Stimulated activated CD8-positive, alpha-beta memory T cell treated with anti-CD3 and anti-CD28 coated beads, Interleukin-15, amount 100 ng/mL, for 4 hours (primary cell): ENCODE data around the gene EFCAB6.

Source experiments
- DNase-seq, 2 donors: peaks; one replicate each; pipeline ENCODE4 v3.0.0-alpha.2; 2020; ENCODE audit warnings: low read depth in 2 of 2

EFCAB6 gene

GRCh38 chr22:43750751-43751150 lies 61.4 kb downstream of the EFCAB6 start:
- DNase-seq = no peak

- no peak for DNase-seq
These were observed 62.6 kb downstream of the EFCAB6 start for GRCh38 chr22:43749473-43749872.

DNA sequence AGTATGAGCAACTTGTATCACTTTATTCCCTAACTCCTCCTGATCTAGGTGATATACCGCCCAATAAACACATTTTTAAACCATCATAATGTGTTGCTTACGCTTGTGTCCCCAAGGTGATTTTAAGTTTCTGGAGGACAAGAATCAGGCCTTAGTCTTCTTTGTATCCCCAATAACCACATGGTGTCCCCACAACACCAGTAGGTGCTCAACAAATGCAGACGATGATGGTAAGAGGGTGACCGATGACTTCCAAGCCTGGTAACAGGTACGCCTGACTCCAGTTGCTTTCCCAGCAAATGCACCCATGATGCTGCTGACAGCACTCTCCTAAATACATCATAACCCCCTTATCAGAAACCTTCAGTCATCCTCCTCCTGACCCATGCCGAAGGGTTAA lies 64.2 kb downstream of the EFCAB6 start:
- no peak for DNase-seq

GRCh38 chr22:43747058-43747457 lies 65.0 kb downstream of the EFCAB6 start:
- DNase-seq = no peak

GRCh38 chr22:43745783-43746356 lies 66.2 kb downstream of the EFCAB6 start:
- DNase-seq = no peak

- no peak for DNase-seq
These were observed 66.7 kb downstream of the EFCAB6 start for GRCh38 chr22:43745411-43745770.

GRCh38 chr22:43744700-43745410 lies 67.2 kb downstream of the EFCAB6 start:
- DNase-seq = no peak

DNA sequence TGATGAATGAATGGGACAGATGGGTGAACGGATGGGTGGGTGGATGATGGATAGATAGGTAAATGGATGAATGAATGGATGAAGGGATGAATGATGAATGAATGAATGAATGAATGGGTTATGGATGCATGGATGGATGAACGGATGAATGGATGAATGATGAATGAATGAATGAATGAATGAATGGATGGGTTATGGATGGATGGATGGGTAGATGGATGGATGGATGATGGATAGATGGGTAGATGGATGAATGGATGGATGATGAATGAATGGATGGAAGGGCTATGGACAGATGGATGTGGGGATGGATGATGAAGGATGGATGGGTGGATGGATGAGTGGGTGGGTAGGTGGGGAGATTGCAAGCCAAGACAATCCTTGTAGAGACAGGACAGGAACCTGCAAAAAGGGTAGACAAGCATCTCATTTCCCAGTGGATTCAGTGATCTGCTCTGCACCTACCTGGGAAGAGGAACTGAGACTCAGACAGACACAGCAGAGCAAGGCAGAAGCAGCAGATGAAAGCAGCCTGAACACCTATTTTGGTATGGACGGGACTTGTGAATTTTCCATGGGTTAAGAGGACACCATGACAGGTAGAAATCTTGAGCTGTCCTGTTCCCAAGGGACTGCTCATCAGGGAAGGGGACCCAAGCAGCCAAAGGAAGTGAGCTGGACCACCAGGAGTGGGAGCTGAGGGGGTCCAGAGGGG lies 68.0 kb downstream of the EFCAB6 start:
- DNase-seq = no peak

GRCh38 chr22:43743131-43743530 lies 69.0 kb downstream of the EFCAB6 start:
- no peak for DNase-seq

DNA sequence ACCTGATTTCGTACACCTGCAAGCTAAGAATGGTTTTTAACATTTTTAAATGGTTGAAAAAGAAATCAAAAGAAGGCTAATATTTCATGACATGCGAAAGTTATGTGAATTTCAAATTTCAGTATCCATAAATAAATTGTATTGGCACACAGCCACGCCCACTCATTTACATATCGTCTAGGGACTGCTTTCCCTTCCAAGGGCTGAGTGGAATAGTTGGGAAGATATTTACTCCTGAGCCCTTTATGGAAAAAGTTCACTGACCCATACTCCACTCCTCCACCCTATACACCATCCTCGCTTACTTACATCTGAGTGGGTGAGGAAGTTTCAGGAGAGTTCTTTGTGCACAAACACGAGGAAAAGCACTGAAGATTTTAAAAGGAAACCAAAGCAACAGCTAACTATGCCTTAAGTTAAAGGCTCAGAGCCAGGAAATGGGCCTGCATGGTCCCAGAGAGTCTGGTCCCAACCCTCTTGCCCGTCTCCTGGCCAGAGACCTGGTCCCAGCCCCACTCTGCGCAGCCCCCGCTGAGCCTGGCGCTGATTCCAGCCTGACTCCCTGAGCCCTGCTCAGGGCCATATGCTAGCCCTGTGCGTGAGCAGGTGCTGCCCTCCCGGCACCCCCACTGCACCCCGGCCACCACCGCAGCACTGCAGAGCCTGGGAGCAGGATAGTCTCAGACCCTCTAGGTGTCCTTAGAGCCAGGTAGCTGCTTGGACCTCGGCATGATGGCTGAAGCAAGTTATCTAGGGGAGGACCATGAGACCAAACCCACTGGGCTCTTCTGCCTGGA lies 69.8 kb downstream of the EFCAB6 start:
- no peak for DNase-seq

DNA sequence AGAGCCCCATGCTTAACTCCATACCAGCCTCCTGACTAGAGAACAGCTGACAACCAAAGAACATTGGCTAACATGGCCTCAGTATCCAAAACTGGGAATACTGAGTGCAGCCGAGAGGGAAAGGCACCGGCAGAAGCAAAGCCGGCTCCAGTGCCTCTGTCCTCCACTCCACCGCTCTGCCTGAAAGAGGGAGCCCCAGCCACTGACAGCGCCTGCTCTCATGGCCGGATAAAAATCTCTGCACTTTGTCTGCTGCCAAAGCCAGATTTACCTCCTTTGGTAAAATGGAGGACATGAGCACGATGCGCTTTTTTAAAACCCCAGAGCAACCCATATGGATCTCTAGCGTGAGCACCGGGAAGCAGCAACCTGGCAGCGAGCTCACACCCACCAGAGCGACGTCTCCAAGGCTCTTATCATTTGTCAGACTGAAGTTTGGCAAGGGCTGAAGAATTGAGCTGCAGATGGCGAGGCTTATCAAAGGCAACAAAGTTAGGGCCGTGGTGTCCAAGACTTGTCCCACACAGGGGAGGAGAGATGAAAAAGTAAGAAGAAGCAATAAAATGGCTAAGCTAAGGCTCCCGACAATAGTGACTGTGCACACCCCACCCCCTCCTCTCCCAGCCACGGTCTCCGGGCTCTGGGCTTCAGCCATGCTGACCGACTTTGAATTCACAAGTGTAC lies 71.4 kb downstream of the EFCAB6 start:
- DNase-seq = no peak

GRCh38 chr22:43739851-43740379 lies 72.2 kb downstream of the EFCAB6 start:
- DNase-seq = no peak

GRCh38 chr22:43737150-43737828 lies 74.8 kb downstream of the EFCAB6 start:
- DNase-seq = no peak

DNA sequence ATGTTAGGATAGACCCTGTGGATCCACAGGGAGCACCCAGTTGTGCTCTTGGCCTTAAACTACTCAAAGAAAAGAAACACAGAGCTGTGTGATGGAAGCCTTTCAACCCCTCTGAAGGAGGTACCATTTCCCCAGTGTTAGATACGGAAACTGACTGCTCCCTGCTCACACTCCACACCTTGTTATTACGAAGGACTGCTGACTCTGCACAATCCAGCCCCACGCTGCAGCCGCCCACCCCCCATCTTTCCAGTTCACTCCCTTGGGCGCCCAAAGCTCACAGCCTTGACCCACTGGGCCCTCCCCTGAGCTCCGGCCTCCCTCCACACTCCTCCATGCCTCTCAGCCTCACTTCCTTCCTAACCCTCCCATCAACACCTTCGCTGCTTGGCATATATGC lies 75.5 kb downstream of the EFCAB6 start:
- no peak for DNase-seq

DNA sequence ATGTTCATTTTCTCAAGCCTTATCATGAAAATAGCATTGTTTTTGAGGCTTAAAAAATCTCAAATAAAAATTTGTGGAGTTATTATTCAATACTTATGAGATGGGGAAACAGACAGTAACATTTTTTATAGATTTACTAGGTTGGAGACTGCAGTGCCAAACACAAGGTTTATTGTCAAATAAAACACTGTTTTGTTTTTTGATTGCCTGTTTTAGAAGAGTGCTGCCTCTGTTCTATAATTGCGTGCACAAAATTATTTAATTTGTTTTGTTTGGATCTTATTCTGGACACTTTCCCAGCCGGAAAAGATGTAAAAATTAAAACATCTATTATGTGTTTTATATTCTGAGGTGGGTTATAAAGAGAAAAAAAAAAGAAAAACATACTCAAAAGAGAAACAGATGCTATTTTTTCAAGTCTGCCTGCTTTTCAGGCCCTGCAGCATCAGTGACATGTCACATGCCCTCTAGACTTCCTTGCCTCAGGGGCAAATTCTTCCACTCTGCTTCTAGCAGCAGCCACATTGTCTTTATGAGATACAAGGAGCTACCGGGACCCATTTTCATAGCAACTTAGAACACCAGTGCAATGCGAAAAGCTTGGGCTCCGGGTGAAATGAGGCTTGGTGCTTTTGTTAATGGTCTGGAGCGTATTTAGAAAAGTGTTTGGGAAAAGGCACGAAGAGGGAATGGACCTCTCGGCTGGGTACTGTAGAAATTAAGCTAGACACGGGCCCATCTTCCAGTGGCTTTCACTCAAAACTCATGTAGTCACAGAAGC lies 77.5 kb downstream of the EFCAB6 start:
- DNase-seq = no peak

- no peak for DNase-seq
These were observed 79.0 kb downstream of the EFCAB6 start for GRCh38 chr22:43733138-43733537.

- DNase-seq = no peak
These were observed 80.1 kb downstream of the EFCAB6 start for GRCh38 chr22:43731988-43732387.

GRCh38 chr22:43726964-43727543 lies 85.1 kb downstream of the EFCAB6 start:
- DNase-seq = no peak

DNA sequence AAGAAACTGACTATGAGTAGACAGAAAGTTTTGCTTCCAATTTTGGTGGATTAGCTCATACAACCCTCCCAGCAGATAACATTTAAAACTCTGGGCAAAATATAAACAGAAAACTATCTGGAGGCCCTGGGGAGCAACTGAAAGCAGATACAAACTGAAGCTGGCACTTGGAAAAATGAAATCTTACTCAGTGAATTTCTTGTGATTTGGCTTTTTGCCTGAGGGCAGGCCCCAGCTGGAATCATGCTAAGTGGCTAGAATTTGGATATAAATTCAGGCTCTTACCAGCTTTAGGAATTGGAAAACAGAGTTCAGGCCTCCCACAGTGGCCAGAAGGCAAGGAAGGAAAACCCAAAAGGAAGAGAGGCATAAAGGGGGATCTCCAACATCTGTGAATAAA lies 85.8 kb downstream of the EFCAB6 start:
- DNase-seq = no peak

DNA sequence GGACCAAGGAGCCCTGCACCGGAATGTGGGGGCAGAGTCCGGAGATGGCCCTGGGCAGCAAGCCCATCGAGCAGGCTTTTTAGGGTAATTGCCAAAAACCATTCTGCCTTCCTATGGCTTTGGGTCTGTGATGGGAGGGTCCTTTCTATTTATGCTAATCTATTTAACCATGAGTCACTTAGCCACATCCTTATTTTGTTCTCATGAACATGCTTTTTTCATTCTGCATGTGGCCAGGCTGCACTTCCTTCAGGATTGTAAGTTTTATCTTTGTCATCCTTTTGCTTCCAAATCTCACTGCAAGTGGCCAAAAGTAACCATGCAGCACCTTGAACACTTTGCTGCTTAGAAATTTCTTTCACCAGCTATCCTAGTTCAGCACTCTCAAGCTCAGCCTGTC lies 88.3 kb downstream of the EFCAB6 start:
- no peak for DNase-seq
